Measurements from ENCODE around the gene LRRC75B. TPM values are rescaled to one million over a fixed set of nuclear protein-coding genes. Genes with fewer than 3 reads are reported as not detected.

The LRRC75B gene
- total and polyA plus RNA-seq, 2 experiments from 2014 or later = 7.8 to 10.6 TPM

DNA sequence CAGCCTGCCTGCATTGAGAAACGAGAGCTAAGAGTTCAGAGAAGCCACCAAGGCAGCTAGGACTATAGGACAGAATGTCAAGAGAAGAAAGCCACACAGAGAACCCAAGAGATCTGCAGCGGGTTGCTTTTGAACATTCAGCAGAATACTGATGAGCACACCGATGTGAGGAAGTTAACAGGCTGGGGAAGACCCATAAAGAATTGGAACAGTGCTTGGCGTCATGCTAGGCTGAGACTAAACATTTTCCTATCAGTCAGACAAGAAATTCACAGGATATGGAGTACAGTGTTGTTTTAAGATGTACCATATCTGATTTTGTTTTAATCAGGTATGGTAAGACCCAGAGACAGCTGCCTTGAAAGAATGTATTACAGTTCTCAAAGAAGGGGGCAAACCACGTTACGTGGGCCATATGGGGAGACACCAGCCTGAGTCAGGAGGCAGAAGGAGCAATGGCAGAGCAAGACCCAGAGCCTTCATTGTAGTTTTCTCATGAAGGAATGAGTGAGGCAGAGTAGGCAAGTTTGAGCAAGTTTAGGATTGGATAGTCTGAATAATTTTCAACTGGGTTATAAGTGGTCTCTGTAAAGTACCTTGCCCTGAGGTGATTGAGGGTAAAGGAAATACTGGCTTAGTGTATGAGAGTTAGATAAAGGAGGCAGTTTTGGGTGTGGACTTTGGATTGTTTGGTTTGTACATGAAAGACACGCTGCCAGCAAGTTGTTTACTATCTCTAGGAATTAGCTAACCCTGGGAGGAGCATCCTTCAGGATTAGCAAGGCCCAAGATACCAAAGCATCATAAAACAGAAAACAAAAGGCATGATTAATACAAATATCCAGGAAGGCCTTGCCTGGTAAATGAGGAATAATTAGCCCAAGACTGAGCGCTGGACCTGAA lies 14.3 kb downstream of the LRRC75B start:
- Histone ChIP-seq H3K27ac (peak overlapping the region; percentile 55; the same call in 1 of the 2 replicates), H3K9ac (no peak overlapping the region)

DNA sequence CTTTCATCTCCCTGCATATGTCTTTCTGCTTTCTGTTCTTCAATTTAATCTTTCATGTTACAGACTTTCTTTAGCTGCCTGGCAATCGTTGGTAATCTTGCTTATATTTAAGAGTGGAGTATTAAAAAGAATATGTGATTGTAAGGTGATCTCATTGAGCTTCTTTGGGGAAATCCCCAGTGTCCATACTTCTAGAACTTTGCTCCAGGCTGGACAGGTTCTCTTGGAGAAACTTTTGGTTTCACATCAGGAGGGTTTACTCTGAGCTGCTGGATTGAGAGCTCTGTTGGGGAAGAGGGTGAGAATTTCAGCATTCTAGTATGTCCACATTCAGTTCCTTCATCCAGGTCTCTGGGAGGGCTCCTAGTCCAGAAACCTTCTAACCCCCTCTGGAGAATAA lies 16.1 kb downstream of the LRRC75B start:
- no peak overlapping the region for H3K9ac ChIP-seq
- H3F3A ChIP-seq (ENCODE audit: insufficient read depth) = peaks cover 42% of the 10 kb centered on the region
- TF ChIP-seq EZH2 (IDR thresholded peaks at IDR 0.05; ENCODE audit: insufficient read depth, poor library complexity, severe bottlenecking) (no peak), EZH2phosphoT487 (IDR thresholded peaks at IDR 0.05; ENCODE audit: insufficient read depth, low read depth) (no peak)
- no peaks in the 10 kb centered on the region for H3K79me2 ChIP-seq (ENCODE audit: insufficient read depth)
- H3K4me3 ChIP-seq = no peak overlapping the region
- in situ Hi-C loops (cut with MboI) = no loop called here
- no peaks in the 10 kb centered on the region for H3K9me2 ChIP-seq (ENCODE audit: insufficient read depth)
- no peaks in the 10 kb centered on the region for H3K27me3 ChIP-seq (replicated peaks; ENCODE audit: insufficient read depth)
- peaks cover 35% of the 10 kb centered on the region; the same call in 1 of the 2 replicates for H3K36me3 ChIP-seq (ENCODE audit: low read depth)
- no peaks in the 10 kb centered on the region for H3K9me3 ChIP-seq (ENCODE audit: low read depth)
- no peak overlapping the region for H2AFZ ChIP-seq
- H4K20me1 ChIP-seq (ENCODE audit: insufficient read depth) = peaks cover 4% of the 10 kb centered on the region; the same call in 1 of the 2 replicates
- 97 to 100% methylated on average over 1 of the region's 1 CpG for WGBS, 2 experiments (ENCODE audit: low coverage in 1 of 2, low lambda C conversion rate in 2 of 2, missing lambda C conversion rate in 2 of 2)
- H3K4me2 ChIP-seq (ENCODE audit: unreplicated experiment) = no peak overlapping the region
- peaks cover 25% of the 10 kb centered on the region for H3K4me1 ChIP-seq (ENCODE audit: insufficient read depth)
- no peak for DNase-seq
- H3K27ac ChIP-seq = no peak overlapping the region

More for the DNA sequence above, 14.3 kb downstream of the LRRC75B start:
- no peaks in the 10 kb centered on the region for H3K9me2 ChIP-seq (ENCODE audit: insufficient read depth)
- DNase-seq = peak; percentile 28
- peaks cover 27% of the 10 kb centered on the region for H3K4me1 ChIP-seq (ENCODE audit: insufficient read depth)
- no peak overlapping the region for H3K4me3 ChIP-seq
- no peak for TF ChIP-seq EZH2phosphoT487 (IDR thresholded peaks at IDR 0.05; ENCODE audit: insufficient read depth, low read depth)
- no peak for TF ChIP-seq EZH2 (IDR thresholded peaks at IDR 0.05; ENCODE audit: insufficient read depth, poor library complexity, severe bottlenecking)
- H3K79me2 ChIP-seq (ENCODE audit: insufficient read depth) = no peaks in the 10 kb centered on the region
- peaks cover 42% of the 10 kb centered on the region for H3F3A ChIP-seq (ENCODE audit: insufficient read depth)
- in situ Hi-C loops (cut with MboI) = no loop called here
- peaks cover 4% of the 10 kb centered on the region; the same call in 1 of the 2 replicates for H4K20me1 ChIP-seq (ENCODE audit: insufficient read depth)
- no peaks in the 10 kb centered on the region for H3K27me3 ChIP-seq (replicated peaks; ENCODE audit: insufficient read depth)
- no peak overlapping the region for H2AFZ ChIP-seq
- no peak overlapping the region for H3K4me2 ChIP-seq (ENCODE audit: unreplicated experiment)
- H3K36me3 ChIP-seq (ENCODE audit: low read depth) = peaks cover 20% of the 10 kb centered on the region; the same call in 1 of the 2 replicates
- WGBS, 2 experiments (ENCODE audit: low coverage in 1 of 2, low lambda C conversion rate in 2 of 2, missing lambda C conversion rate in 2 of 2) = 72 to 77% methylated on average over 8 of the region's 8 CpGs
- H3K9me3 ChIP-seq (ENCODE audit: low read depth) = no peaks in the 10 kb centered on the region

DNA sequence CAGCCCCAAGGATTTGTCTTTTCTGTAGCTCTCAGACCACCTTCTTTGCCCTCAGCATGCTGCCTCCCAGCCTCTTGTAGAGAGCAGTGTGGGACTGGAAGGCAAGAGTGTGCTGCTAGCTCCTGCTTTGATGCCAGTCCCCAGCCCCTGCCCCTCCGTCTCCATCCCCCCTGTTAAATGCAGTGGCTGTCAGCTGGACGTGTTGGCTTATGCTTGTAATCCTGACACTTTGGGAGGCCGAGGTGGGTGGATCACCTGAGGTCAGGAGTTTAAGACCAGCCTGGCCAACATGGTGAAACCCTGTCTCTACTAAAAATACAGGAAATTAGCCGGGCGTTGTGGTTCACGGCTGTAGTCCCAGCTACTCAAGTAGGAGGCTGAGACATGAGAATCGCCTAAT lies 21.6 kb downstream of the LRRC75B start:
- TF ChIP-seq EZH2phosphoT487 (IDR thresholded peaks at IDR 0.05; ENCODE audit: insufficient read depth, low read depth) (no peak), EZH2 (IDR thresholded peaks at IDR 0.05; ENCODE audit: insufficient read depth, poor library complexity, severe bottlenecking) (no peak)
- peaks cover 41% of the 10 kb centered on the region for H3K79me2 ChIP-seq (ENCODE audit: insufficient read depth)
- no peak for DNase-seq
- no peak overlapping the region for H3K4me2 ChIP-seq (ENCODE audit: unreplicated experiment)
- no peak overlapping the region for H3K27ac ChIP-seq
- no peaks in the 10 kb centered on the region for H3K4me1 ChIP-seq (ENCODE audit: insufficient read depth)
- 91 to 93% methylated on average over 7 of the region's 7 CpGs for WGBS, 2 experiments (ENCODE audit: low coverage in 1 of 2, low lambda C conversion rate in 2 of 2, missing lambda C conversion rate in 2 of 2)
- no peak overlapping the region for H2AFZ ChIP-seq
- 0 out of 2 replicates have a peak, but pooled peaks cover 6% of the 10 kb centered on the region for H4K20me1 ChIP-seq (ENCODE audit: insufficient read depth)
- in situ Hi-C loops (cut with MboI) = no loop called here
- no peak overlapping the region for H3K4me3 ChIP-seq
- no peaks in the 10 kb centered on the region for H3K9me2 ChIP-seq (ENCODE audit: insufficient read depth)
- H3K27me3 ChIP-seq (replicated peaks; ENCODE audit: insufficient read depth) = no peaks in the 10 kb centered on the region
- H3F3A ChIP-seq (ENCODE audit: insufficient read depth) = peaks cover 4% of the 10 kb centered on the region; the same call in 1 of the 2 replicates
- no peak overlapping the region for H3K9ac ChIP-seq
- H3K36me3 ChIP-seq (ENCODE audit: low read depth) = peaks cover 36% of the 10 kb centered on the region; the same call in 1 of the 2 replicates
- H3K9me3 ChIP-seq (ENCODE audit: low read depth) = no peaks in the 10 kb centered on the region

DNA sequence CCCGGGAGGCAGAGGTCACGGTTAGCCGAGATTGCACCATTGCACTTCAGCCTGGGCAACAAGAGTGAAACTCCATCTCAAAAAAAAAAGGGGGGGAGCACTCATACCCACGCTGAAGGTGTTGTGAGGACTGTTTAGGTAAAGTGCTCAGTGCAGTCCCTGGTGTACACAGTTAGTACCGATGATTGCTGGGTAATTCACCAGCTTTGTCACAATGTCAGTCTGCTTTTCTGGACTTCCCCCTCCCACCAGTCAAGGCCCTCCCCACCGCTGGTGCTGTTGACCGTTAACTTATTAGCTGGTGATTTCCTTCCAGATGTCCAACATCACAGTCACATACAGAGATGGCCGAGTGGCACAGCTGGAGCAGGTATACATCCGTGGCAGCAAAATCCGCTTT lies 25.2 kb downstream of the LRRC75B start:
- no peak for TF ChIP-seq EZH2phosphoT487 (IDR thresholded peaks at IDR 0.05; ENCODE audit: insufficient read depth, low read depth)

More for the DNA sequence above, 25.2 kb downstream of the LRRC75B start:
- Histone ChIP-seq H3K9me2 (ENCODE audit: insufficient read depth) (no peaks in the 10 kb centered on the region), H3K9me3 (ENCODE audit: low read depth) (no peaks in the 10 kb centered on the region), H4K20me1 (ENCODE audit: insufficient read depth) (0 out of 2 replicates have a peak, but pooled peaks cover 9% of the 10 kb centered on the region), H3K27me3 (replicated peaks; ENCODE audit: insufficient read depth) (no peaks in the 10 kb centered on the region), H3K79me2 (ENCODE audit: insufficient read depth) (peaks cover 77% of the 10 kb centered on the region), H3K27ac (no peak overlapping the region), H3F3A (ENCODE audit: insufficient read depth) (peaks cover under 1% of the 10 kb centered on the region; the same call in 1 of the 2 replicates), H3K36me3 (ENCODE audit: low read depth) (peaks cover 17% of the 10 kb centered on the region; the same call in 1 of the 2 replicates), H3K4me3 (no peak overlapping the region), H3K9ac (no peak overlapping the region), H3K4me2 (ENCODE audit: unreplicated experiment) (no peak overlapping the region), H2AFZ (no peak overlapping the region), H3K4me1 (ENCODE audit: insufficient read depth) (no peaks in the 10 kb centered on the region)
- no peak for DNase-seq
- in situ Hi-C loops (cut with MboI) = no loop called here
- WGBS, 2 experiments (ENCODE audit: low coverage in 1 of 2, low lambda C conversion rate in 2 of 2, missing lambda C conversion rate in 2 of 2) = 81 to 86% methylated on average over 10 of the region's 10 CpGs
